Embryonic facial prominence (tissue), 1 donor: ENCODE data around the gene INPP5F.
"Not testable (repeated sequence)": the region's sequence is repeated elsewhere in the genome, so short reads cannot be mapped to it uniquely, and the experiment has no call there.

ENCODE experiments used
- DNase-seq: peaks from one replicate; pipeline ENCODE4 v3.0.0-alpha.2; 2016; ENCODE audit errors: extremely low spot score

Gene INPP5F

DNA sequence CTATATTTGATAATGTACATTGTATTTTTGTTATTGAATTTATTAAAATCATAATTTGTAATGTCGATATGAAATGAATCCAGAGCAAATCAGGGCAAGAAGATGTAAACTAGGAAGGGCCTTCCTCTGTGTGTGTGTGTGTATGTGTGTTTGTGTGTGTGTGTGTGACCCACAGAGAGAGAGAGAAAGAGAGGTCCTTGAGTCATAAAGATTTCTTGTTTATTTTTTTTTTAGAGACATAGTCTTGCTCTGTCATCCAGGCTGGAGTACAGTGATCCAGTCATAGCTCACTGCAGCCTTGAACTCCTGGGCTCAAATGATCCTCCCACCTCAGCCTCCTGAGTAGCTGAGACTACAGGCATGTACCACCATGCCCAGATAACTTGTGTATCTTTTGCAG, 50.7 kb downstream of the INPP5F start:
- DNase-seq: no peak

GRCh38 chr10:119777686-119778085, 51.8 kb downstream of the INPP5F start:
- DNase-seq: no peak

DNA sequence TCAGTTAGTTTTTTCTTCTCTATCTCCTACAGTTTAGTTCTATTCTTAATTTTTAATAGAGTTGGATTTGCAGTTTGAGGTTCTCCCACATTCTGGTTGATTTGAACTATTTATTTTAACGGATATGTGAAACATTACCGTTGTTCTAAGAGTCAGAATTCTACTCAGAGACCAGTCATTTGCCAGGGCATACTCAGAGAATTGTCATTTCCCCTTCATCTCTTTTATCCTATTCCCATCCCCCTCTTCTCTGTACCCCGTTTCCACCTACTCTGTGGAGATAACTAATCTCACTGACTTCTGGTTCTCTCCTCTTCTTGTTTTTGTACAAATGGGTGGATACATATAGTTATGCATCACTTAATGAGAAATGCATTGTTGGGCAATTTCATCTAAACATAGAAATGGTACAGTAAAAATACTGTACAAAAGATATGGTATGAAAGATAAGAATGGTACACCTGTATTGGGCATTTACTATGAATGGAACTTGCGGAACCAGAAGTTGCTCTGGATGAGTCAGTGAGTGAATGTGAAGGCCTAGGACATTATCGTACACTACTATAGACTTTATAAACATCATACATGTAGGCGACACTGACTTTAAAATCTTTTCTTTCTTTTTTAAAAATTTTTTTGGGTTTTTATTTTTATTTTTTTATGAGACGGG, 53.1 kb downstream of the INPP5F start:
- no peak for DNase-seq

DNA sequence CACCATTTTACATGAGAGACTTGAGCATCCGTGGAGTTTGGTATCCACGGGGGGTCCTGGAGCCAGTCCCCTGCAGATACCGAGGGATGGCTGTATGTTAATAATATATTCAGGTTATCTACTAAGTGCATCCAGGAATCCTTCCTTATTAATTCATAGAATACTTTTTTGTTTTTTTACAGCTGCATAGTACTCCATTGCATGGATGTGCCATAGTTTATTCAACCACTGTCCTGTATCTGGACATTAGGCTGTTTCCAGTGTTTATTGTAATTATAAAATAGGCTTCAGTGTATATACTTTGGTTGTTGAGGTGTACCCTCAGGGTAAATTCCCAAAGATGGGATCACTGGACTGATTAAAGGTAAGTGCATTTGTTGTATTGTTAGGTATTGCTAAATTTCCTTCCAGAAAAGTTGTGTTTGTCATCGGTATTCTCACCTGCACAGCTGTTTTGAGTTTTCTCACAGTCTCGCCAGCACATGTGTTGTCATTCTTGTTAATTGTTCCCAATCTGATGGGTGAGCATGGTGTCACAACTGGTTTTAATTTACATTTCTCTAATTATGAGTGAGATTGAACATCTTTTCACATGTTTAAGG, 55.1 kb downstream of the INPP5F start:
- DNase-seq: no peak

GRCh38 chr10:119781498-119781897, 55.6 kb downstream of the INPP5F start:
- no peak for DNase-seq

DNA sequence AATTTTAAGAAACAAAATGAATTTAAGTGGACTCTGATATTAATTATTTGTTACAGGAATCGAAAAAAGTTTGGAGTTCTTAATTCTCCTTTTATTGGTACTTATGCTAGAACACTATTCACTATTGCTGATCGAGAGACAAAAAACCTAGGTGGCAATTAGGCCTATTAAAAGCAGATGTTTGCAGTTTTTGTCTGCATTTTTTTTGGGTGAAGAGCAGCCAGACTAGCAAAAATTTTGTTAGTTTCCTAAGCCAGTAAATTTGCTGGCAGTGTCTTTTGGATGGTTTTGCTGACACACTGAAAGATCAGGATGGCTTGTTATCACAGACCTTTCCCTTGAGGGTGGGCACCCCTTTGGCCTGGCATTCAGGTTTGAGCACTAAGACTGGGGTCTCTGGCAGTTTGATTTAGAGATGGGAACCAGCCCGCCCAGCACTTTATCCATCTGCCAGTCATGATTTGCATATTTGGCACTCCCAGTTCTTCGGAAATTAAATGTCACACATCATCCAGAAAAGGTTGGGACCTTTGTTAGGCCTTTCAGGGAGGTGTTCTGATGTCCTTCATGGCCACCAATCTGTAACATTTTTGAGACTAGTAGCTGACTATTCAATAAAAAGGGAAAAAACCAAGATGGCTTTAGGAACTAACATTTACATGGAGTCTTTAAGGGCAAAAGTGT, 57.3 kb downstream of the INPP5F start:
- no peak for DNase-seq

GRCh38 chr10:119783665-119784027, 57.8 kb downstream of the INPP5F start:
- DNase-seq: no peak

DNA sequence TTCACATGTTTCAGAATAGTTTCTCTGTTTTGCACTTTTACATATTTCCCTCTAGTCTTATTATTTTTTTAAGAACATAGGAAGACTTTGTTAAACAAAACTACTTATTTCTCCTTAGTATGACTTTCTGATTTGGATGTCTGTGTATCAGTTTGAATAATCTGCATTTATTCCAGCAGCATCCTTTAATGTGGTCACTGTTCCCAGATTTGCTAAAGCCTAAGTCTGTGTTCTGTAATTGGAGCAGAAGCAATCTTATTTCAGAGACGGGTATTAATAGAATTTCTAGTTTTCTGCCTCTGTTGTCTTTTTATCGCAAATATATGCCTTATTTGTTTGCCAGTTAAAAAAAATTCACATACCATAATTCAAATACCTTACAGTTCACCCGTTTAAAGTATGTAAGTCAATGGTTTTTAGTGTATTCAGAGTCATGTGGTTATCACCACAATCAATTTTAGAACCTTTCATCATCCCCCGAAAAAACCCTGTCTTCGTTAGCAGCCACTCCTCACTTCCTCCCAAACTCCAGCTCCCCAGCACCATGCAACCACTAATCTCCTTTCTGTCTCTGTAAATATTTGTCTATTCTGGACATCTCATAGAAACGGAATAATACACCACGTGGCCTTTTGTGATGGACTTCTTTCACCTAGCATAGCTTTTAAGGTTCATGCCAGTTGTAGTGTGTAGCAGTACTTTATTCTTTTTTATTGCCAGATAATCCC, 58.7 kb downstream of the INPP5F start:
- no peak for DNase-seq

DNA sequence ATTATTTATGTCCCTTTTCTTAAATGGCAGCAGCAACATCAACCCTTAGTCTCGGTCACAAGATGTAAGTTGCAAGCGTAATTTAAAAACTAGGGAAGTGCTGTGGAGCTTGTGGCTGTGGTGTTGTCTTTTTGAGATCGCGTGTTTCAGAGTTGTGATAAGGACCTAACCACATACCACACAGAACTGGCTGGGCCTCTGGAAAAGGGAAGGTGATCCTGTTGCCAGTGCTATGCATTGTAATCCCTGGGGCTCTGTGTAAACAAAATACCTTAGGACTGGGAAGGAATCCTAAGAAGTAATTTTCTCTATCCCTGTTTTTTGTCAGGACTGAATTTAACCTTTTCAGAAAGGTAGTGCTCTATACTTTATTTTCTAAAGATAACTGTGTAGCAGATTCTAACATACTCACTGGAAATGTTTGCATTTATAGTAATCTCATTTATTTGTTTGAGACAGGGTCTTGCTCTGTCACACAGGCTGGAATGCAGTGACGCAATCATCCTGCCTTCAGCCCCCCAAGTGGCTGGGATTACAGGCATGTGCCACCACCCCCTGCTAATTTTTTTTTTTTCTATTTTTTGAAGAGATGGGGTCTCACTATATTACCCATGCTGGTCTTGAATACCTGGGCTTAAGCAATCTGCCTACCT, 60.4 kb downstream of the INPP5F start:
- no peak for DNase-seq

- DNase-seq: not testable (repeated sequence)
These were observed 69.3 kb downstream of the INPP5F start for GRCh38 chr10:119795101-119795500.

DNA sequence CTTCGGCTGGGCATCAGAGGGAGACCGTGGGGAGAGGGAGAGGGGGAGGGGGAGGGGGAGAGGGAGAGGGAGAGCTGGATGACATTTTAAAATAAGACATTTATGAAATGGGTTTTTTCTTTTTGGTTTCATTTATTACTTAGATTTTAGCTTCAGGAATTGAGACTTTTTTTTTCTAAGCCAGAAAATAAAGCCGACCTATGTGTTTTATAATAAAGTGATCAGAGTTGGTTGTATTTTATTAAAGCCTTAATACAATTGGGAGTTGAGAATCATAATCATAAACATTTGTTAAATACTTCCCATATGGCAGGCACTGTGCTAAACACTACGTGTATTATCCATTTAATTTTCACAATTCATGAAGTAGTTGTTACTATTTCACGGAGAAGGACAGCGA, 70.2 kb downstream of the INPP5F start:
- DNase-seq: no peak

DNA sequence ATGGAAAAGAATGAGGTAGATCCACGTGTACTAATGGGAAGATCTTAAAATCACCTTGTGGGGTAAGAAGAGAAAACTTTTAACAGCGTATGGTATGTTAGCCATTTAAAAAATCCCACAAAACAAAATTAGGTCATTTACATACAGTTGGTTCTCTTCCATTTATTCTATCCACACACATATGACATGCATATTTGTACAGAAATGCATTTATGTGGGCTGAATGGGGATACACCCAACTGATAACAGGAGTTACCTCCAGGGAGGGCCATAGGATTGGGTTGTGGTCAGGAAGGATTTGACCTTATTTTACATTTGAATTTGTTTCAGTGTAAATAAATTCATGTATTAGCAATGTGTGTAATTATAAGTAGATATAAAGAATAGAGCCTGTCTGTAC, 75.3 kb downstream of the INPP5F start:
- DNase-seq: no peak

DNA sequence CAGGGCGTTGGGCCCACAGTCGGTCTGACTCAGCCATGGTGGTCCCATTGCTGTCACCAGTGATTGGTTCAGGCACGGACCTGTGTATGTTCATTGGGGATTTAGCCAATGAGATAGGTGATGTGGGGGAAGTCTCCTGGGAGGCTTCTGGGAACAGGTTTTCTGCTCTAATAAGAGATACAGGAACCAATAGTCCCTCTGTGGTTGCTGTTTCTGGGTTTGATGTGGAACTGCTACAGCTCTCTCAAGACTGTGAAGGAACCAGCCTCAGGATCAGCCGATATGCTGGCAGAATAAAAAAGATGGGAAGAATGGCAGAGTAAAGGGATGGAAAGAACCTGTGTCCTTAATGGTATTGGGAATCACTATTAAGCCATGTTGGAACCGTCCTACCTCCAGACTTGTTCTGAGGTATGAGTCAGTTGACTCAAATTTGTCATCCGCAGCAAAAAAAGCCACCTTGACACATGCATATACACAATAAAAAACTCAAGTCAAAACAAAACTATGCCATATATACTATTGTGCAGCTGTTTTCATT, 76.2 kb downstream of the INPP5F start:
- DNase-seq: no peak

GRCh38 chr10:119803264-119803663, 77.4 kb downstream of the INPP5F start:
- no peak for DNase-seq

DNA sequence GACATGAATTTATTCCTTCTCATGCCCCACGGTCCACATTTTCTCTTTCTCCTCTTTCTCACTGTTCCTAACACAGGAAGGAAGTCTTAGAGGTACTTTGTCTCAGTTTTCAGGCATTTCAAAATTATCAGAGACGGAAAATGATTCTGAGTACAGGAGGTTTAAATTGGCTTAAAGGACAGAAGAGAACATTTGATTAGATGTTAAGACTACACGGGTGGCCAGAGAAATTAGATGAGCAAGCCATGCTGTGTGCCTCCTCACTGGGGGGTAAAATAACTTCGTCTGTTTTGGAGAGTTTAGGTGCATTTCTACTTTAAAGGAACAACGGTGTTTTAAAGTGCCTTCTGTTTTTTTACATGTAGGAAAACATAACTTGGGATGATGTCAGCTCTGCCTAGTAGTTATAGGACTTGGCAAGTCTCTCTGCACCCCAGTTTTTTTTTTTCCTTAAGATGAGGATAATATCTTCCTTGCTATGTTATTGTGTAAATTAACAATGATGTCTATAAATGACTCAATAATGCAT, 79.9 kb downstream of the INPP5F start:
- DNase-seq: no peak

DNA sequence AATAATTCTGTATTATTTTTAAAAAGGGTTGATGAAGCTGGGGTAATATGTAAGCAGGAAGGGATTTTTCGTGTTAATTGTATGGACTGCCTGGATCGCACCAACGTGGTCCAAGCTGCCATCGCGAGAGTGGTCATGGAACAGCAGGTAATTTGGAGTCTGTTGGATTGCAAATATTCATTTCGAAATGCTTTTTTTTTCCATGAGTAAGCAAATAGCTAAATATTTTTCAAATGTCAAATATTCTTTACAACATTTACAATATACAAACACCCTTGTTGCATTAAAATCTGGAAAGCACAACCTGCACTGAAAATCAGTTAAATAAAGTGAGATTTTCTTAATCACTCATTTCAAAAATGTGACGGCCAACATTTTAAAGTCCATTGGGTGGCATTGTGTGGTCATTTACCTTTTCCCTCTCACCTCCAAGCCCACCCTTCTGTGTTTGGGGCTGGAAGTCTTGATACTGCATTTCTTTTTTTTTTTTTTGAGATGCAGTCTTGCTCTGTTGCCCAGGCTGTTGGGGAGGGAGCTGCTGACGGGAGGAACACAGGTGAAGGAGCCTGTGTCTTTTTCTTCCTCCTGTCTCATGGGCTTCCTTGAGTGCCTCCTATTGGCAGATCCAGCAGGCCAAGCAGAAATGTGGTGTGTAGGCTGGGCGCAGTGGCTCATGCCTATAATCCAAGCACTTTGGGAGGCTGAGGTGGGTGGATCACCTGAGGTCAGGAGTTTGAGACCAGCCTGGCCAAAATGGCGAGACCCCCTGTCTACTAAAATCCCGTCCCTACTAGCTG, 80.7 kb downstream of the INPP5F start:
- no peak for DNase-seq

- no peak for DNase-seq
These were observed 82.3 kb downstream of the INPP5F start for GRCh38 chr10:119807960-119808697.

DNA sequence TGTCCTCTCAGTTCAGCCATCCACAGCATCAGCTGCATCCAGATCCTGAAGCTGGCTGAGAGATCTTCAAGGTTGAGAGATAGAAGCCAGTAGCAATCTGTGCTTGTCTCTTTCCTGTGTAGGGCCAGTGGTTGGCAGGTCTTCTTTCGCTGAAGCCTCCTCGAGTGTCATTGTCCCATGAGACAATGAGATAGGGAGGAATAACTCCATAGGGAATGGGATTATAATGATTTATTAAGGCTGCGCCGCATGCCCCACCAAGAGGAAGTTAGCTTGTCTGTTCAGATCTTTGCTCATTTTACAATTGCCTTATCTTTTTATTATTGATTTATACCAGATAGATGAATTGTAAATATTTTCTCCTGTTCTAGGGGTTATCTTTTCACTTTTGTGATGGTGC, 85.3 kb downstream of the INPP5F start:
- DNase-seq: no peak

DNA sequence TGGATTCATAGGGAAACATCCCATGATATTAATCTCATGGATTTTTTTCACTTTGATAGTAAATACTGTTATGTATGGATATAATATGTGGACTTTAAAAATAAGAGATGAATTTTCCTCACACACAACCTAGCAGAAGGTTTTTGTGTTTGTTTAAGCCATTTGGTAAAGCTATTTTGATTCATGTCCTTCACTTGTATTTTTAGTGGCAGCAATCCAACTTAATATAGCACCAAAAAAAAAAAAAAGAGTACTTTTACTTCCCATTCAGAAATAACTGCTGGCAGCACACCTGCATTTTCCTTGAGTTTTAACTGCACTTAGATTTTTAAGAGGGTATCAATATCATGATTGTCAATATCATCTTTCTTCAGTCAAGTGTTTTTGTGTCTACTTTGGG, 86.8 kb downstream of the INPP5F start:
- DNase-seq: no peak

DNA sequence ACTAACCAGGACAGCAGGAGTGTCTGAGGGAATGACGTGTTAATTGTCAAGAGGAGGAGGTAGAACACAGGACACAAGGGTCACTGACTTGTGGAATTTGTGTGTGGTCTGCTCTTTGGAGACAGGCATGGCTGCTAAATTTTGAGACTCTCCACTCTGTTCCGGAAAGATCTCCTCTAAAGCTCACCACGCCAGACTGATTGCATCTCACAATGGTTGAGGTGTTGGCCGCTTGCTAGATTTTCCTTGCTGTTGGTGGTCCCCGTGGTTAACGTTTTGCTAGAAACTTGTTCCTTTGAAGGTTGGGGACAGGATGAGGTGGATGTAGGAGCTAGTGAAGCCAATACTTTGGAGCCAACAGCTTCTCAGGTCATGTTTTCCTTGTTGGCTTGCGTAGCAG, 89.8 kb downstream of the INPP5F start:
- DNase-seq: no peak
